WERI-Rb-1 (cell line): ENCODE results near the gene OMA1.
"Not testable (repeated sequence)": the region's sequence is repeated elsewhere in the genome, so short reads cannot be mapped to it uniquely, and the experiment has no call there.

Experiments used
- DNase-seq: peaks from one replicate; pipeline ENCODE4 v3.0.0-alpha.2; 2020
- H3K27ac ChIP-seq: fragments of 250-450 bp; sonication (Bioruptor Pico); 2 replicates; pipeline ENCODE4 v1.5.1; 2020; ENCODE audit warnings: mild to moderate bottlenecking, moderate library complexity
- H3K27me3 ChIP-seq: fragments of 250-450 bp; sonication (Bioruptor Pico); 2 replicates; pipeline ENCODE4 v1.5.1; 2021; ENCODE audit warnings: mild to moderate bottlenecking, low read depth, moderate library complexity; ENCODE audit not compliant: insufficient read depth, severe bottlenecking
- H3K36me3 ChIP-seq: fragments of 250-450 bp; sonication (Bioruptor Pico); 2 replicates; pipeline ENCODE4 v1.5.1; 2020; ENCODE audit warnings: mild to moderate bottlenecking, moderate library complexity
- H3K4me3 ChIP-seq: 2 replicates; pipeline ENCODE4 v1.5.1; 2011; ENCODE audit warnings: low read depth, mild to moderate bottlenecking, control low read depth, low read length
- H3K9me3 ChIP-seq: fragments of 250-450 bp; sonication (Bioruptor Pico); 2 replicates; pipeline ENCODE4 v1.5.1; 2021; ENCODE audit warnings: mild to moderate bottlenecking, moderate library complexity; ENCODE audit not compliant: severe bottlenecking
- TF ChIP-seq, protein P1 (sequence below): IDR thresholded peaks from 2 replicates; pipeline ENCODE4 v1.5.1; 2011; ENCODE audit warnings: low read depth, mild to moderate bottlenecking, control low read depth, inconsistent platforms, low read length

OMA1 gene

DNA sequence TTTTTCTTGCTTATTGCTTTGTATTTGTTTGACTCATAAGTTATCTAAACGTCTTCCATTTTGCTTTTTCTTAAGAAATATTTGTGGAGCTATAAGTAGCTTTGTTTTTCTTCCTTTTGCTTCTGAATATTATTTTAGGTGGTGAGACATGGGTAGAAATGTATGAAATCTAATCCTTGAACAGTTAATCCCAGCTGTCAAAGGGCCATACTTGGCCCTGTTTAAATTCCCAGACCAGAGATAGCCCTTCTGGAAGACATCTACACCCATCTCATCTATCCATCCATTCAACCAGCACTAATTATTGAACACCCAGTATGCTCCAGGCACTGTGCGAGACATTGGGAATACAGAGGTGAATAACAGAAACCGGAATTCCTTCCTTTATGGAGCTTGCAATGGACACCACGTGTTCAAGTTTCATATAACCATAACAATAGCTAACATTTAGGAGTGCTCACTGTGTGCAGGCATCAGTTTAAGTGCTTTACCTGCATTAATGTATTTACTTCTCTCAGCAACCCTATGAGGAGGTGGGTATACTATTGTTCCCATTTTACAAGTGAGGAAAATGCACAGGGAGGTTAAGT, 21.8 kb upstream of the OMA1 start:
- no peaks in the 10 kb centered on the region for H3K27me3 ChIP-seq
- no peak overlapping the region for H3K27ac ChIP-seq
- no peak for DNase-seq
- H3K9me3 ChIP-seq = peaks cover 3% of the 10 kb centered on the region
- TF ChIP-seq, protein P1, sequence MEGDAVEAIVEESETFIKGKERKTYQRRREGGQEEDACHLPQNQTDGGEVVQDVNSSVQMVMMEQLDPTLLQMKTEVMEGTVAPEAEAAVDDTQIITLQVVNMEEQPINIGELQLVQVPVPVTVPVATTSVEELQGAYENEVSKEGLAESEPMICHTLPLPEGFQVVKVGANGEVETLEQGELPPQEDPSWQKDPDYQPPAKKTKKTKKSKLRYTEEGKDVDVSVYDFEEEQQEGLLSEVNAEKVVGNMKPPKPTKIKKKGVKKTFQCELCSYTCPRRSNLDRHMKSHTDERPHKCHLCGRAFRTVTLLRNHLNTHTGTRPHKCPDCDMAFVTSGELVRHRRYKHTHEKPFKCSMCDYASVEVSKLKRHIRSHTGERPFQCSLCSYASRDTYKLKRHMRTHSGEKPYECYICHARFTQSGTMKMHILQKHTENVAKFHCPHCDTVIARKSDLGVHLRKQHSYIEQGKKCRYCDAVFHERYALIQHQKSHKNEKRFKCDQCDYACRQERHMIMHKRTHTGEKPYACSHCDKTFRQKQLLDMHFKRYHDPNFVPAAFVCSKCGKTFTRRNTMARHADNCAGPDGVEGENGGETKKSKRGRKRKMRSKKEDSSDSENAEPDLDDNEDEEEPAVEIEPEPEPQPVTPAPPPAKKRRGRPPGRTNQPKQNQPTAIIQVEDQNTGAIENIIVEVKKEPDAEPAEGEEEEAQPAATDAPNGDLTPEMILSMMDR = no peak
- no peak overlapping the region for H3K4me3 ChIP-seq
- no peaks in the 10 kb centered on the region for H3K36me3 ChIP-seq

DNA sequence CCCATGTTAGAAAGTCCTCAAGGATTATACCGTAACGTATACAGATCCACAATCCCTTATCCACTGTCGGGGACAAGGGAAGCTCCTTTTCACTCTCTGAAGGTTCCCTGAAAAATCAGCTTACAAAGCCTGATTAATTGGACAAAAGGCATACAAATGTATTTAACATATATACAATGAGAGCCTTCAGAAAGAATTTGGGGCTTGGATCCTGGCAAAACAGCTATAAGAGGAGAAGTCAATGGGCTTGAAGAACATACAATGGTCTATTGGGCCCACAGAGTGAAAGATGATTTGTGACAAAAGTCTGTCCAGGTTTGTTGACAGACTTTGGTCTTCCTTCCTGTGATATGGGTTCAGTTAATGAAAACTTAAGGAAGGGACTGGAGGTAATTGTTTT, 19.8 kb upstream of the OMA1 start:
- H3K4me3 ChIP-seq = no peak overlapping the region
- H3K27ac ChIP-seq = no peak overlapping the region
- no peaks in the 10 kb centered on the region for H3K27me3 ChIP-seq
- peaks cover 3% of the 10 kb centered on the region for H3K9me3 ChIP-seq
- H3K36me3 ChIP-seq = no peaks in the 10 kb centered on the region
- TF ChIP-seq, protein P1 = no peak
- no peak for DNase-seq

DNA sequence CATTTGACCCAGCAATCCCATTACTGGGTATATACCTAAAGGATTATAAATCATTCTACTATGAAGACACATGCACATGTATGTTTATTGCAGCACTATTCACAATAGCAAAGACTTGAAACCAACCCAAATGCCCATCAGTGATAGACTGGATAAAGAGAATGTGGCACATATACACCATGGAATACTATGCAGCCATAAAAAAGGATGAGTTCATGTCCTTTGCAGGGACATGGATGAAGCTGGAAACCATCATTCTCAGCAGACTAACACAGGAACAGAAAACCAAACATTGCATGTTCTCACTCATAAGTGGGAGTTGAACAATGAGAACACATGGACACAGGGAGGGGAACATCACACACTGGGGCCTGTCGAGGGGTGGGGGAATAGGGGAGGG, 17.2 kb upstream of the OMA1 start:
- not testable (repeated sequence) for DNase-seq, H3K27ac ChIP-seq
- peaks cover 10% of the 10 kb centered on the region for H3K9me3 ChIP-seq

DNA sequence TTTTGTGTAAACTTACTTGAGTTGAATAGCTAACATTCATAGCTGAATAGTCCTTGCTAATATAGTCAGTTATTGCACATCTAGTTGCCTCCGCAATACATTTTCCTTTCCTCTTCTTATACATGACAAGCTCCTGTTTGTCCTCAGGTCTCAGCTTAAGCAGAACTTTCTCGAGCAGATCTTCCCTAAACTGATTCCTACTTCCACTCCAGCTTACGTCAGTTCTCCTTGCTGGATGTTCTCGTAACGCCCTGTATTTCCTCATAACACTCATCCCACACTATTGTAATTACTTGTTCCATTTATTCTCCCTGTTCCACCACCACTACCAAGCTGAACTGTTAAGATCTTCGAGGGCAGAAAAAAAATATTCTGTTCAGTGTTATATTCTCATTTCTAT, 15.1 kb upstream of the OMA1 start:
- TF ChIP-seq, protein P1 = no peak
- H3K27me3 ChIP-seq = no peaks in the 10 kb centered on the region
- H3K4me3 ChIP-seq = no peak overlapping the region
- no peak overlapping the region for H3K27ac ChIP-seq
- DNase-seq = no peak
- H3K9me3 ChIP-seq = peaks cover 10% of the 10 kb centered on the region
- no peaks in the 10 kb centered on the region for H3K36me3 ChIP-seq

More for the DNA sequence above, 17.2 kb upstream of the OMA1 start:
- H3K36me3 ChIP-seq, H3K27me3 ChIP-seq, H3K4me3 ChIP-seq: not testable (repeated sequence)

DNA sequence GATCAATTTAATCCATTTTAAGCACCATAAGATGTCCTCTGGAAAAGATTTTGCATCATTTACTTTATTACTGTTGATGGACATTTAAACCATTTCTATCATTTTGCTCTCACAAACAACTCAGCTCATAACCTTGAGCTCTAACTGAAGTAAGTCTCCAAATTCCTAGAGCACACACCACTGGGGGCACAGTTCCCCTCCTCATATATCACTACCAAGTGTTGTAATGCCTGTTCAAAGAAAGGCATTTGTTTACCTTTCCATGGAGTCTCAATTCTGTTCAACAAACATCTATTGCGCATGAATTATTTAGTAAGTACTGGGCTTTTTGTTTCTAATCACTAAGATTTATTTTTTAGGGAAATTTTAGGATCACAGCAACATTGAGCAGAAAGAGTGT, 8.9 kb upstream of the OMA1 start:
- no peak for DNase-seq
- Histone ChIP-seq H3K36me3 (no peaks in the 10 kb centered on the region), H3K27me3 (no peaks in the 10 kb centered on the region), H3K4me3 (no peak overlapping the region), H3K9me3 (peaks cover 4% of the 10 kb centered on the region), H3K27ac (no peak overlapping the region)
- TF ChIP-seq, protein P1 = no peak

DNA sequence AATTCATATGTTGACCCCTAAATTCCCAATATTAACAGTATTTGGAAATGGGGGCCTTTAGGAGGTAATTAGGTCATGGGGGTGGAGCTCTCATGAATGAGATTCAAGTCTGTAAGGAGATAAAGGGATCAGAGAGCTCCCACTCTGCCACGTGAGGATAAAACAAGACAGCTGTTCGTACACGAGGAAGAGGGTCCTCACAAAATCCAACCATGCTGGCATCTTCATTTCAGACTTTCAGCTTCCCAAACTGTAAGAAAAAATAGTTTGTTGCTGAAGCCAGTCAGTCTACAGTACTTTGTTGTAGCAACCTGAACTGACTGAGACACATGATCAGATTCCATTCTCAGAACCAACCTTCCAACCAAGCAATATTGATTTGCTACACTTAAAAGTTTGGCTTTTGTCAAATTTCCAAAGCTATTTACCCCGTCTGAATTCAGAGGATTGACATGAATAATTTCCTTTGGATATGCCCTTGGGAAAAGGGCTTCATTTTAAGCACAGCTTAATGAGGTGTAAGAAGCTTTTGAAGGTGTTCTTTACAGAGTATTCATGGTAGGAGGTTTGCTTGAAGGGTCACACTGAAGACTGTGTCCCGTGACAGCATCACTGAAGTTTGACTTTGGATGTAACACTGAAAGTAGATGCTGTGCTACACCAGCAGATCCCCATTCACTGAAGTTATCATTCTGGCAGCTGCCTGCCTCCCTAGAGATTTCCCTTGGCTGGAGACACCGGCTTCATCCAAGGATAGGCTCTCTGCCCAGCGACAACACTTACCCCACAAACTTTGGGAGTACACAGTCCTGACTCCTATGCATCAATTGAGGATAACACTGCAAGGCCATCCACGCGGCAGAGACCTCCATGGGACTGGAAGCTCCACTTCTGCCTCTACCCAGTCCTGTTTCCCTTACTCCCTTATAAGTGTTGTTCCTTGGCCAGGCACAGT, 4.9 kb upstream of the OMA1 start:
- no peaks in the 10 kb centered on the region for H3K36me3 ChIP-seq
- H3K27me3 ChIP-seq = no peaks in the 10 kb centered on the region
- TF ChIP-seq, protein P1 = no peak
- H3K27ac ChIP-seq = peak overlapping the region; percentile 66
- no peaks in the 10 kb centered on the region for H3K9me3 ChIP-seq
- DNase-seq = peak; percentile 46
- no peak overlapping the region for H3K4me3 ChIP-seq

DNA sequence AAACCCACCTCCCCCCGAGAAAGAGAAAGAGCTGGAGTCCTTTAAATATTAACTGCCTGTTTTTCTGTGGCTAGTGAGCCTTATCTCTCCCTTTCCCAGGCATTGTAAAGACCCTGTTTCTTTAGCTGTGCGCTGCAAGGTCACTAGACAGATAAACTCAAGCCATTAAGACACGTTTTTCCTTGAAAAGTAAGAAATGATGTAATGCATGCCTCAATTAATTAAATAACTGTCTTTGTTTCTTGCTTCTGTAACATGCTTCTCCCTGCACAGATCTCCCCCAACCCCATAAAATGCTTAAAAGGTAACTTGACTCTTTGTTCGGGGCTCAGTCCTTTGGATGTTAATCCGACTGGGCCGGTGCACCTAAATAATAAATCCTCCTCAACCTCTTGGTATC, 2.8 kb upstream of the OMA1 start:
- not testable (repeated sequence) for H3K36me3 ChIP-seq, H3K4me3 ChIP-seq, H3K27me3 ChIP-seq, H3K9me3 ChIP-seq, H3K27ac ChIP-seq, DNase-seq
